Hepatocyte (in vitro differentiated cells): ENCODE data around the gene INTS13.
"Not testable (repeated sequence)": the region's sequence is repeated elsewhere in the genome, so short reads cannot be mapped to it uniquely, and the experiment has no call there.

Experiments
- EZH2 ChIP-seq: fragments of 200-600 bp; sonication (generic); IDR thresholded peaks from 2 replicates; pipeline ENCODE4 v1.6.1; 2016; ENCODE audit warnings: antibody characterized with exemption, mild to moderate bottlenecking, borderline replicate concordance
- TF ChIP-seq, protein P1 (sequence below): fragments of 200-600 bp; sonication (generic); IDR thresholded peaks from 2 replicates; pipeline ENCODE4 v1.5.1; 2016; ENCODE audit warnings: antibody characterized with exemption, mild to moderate bottlenecking; ENCODE audit not compliant: poor library complexity

DNA sequence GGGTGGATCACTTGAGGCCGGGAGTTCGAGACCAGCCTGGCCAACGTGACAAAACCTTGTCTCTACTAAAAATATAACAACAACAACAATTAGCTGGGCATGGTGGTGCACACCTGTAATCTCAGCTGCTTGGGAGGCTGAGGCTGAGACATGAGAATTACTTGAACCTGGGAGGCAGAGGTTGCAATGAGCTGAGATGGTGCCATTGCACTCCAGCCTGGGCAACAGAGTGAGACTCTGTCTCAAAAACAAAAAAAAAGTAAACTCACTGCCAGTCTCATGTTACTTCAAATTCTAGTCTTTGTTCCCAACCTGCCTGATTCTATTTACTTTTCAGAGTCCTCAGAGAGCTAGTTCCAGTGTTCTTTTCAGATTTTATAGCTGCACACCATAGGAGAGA, 75.0 kb downstream of the INTS13 start:
- TF ChIP-seq, protein P1, sequence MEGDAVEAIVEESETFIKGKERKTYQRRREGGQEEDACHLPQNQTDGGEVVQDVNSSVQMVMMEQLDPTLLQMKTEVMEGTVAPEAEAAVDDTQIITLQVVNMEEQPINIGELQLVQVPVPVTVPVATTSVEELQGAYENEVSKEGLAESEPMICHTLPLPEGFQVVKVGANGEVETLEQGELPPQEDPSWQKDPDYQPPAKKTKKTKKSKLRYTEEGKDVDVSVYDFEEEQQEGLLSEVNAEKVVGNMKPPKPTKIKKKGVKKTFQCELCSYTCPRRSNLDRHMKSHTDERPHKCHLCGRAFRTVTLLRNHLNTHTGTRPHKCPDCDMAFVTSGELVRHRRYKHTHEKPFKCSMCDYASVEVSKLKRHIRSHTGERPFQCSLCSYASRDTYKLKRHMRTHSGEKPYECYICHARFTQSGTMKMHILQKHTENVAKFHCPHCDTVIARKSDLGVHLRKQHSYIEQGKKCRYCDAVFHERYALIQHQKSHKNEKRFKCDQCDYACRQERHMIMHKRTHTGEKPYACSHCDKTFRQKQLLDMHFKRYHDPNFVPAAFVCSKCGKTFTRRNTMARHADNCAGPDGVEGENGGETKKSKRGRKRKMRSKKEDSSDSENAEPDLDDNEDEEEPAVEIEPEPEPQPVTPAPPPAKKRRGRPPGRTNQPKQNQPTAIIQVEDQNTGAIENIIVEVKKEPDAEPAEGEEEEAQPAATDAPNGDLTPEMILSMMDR, result not testable (repeated sequence)
- TF ChIP-seq EZH2, result not testable (repeated sequence)
